ENCODE data around the gene GPSM1. TPM values are rescaled to one million over a fixed set of nuclear protein-coding genes. Genes with fewer than 3 reads are reported as not detected.
A peak's percentile ranks its signal among the peaks of the same experiment; 100 is the strongest.

The GPSM1 gene
- total RNA-seq, 1 donor from 2014 or later: 59.4 TPM

DNA sequence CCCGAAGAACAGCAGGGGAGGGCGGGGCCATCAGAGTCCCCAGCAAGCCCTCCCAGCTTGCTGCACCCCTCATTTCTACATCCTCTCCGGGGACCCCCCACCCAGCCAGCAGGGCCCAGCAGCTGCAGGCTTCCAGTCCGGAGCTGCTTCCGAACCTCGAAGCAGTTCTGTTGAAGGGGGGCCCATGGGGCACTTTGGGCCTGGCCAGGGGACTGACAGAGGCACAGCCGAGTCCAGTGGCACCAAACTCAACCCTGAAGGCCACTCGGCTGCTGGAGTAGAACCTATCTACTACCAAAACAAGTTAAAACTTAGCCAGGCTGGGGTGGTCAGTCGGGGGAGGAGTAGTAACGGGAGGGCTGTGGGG is 15.3 kb upstream of the GPSM1 start:
- Histone ChIP-seq H3K27me3 (ENCODE audit: insufficient read depth, low read length) (no peaks in the 10 kb centered on the region), H3K79me2 (ENCODE audit: insufficient read depth, low read length) (no peaks in the 10 kb centered on the region), H3K27ac (ENCODE audit: low read depth, low read length) (no peak overlapping the region), H3K36me3 (ENCODE audit: insufficient read depth, low read length) (no peaks in the 10 kb centered on the region), H3K4me2 (ENCODE audit: low read length) (no peak overlapping the region), H3K9me3 (ENCODE audit: insufficient read depth, low read depth, low read length) (peaks cover 17% of the 10 kb centered on the region), H3K4me1 (ENCODE audit: insufficient read depth, low read length) (no peaks in the 10 kb centered on the region), H3K4me3 (ENCODE audit: insufficient read depth, low read depth, low read length) (no peak overlapping the region), H4K20me1 (ENCODE audit: insufficient read depth, low read length) (peaks cover 9% of the 10 kb centered on the region), H3K9ac (ENCODE audit: low read length) (no peak overlapping the region), H2AFZ (ENCODE audit: low read depth, low read length) (no peak overlapping the region)
- Mint-ChIP-seq H3K27me3 (ENCODE audit: low read depth, unreplicated experiment) (no peaks in the 10 kb centered on the region), H3K9me3 (ENCODE audit: unreplicated experiment) (peaks cover 15% of the 10 kb centered on the region), H3K4me1 (ENCODE audit: low read depth, unreplicated experiment) (no peaks in the 10 kb centered on the region), H3K36me3 (ENCODE audit: low read depth, unreplicated experiment) (peaks cover 7% of the 10 kb centered on the region), H3K4me3 (ENCODE audit: unreplicated experiment) (no peak overlapping the region), H3K27ac (ENCODE audit: unreplicated experiment) (no peak overlapping the region)
- DNase-seq (ENCODE audit: low read depth) (no peak), FAIRE-seq (no peak)
- no peak for TF ChIP-seq EZH2 (IDR thresholded peaks at IDR 0.05; ENCODE audit: insufficient read depth, low read length)

GRCh38 chr9:136312436-136312835 is 14.9 kb upstream of the GPSM1 start:
- Histone ChIP-seq H3K4me1 (ENCODE audit: insufficient read depth, low read length) (no peaks in the 10 kb centered on the region), H3K79me2 (ENCODE audit: insufficient read depth, low read length) (no peaks in the 10 kb centered on the region), H3K27me3 (ENCODE audit: insufficient read depth, low read length) (no peaks in the 10 kb centered on the region), H3K4me2 (ENCODE audit: low read length) (no peak overlapping the region), H3K9me3 (ENCODE audit: insufficient read depth, low read depth, low read length) (peaks cover 17% of the 10 kb centered on the region), H3K9ac (ENCODE audit: low read length) (no peak overlapping the region), H2AFZ (ENCODE audit: low read depth, low read length) (no peak overlapping the region), H3K4me3 (ENCODE audit: insufficient read depth, low read depth, low read length) (no peak overlapping the region), H4K20me1 (ENCODE audit: insufficient read depth, low read length) (peaks cover 5% of the 10 kb centered on the region), H3K27ac (ENCODE audit: low read depth, low read length) (no peak overlapping the region), H3K36me3 (ENCODE audit: insufficient read depth, low read length) (no peaks in the 10 kb centered on the region)
- Mint-ChIP-seq H3K27ac (ENCODE audit: unreplicated experiment) (no peak overlapping the region), H3K9me3 (ENCODE audit: unreplicated experiment) (peaks cover 15% of the 10 kb centered on the region), H3K27me3 (ENCODE audit: low read depth, unreplicated experiment) (no peaks in the 10 kb centered on the region), H3K4me3 (ENCODE audit: unreplicated experiment) (no peak overlapping the region), H3K36me3 (ENCODE audit: low read depth, unreplicated experiment) (peaks cover 7% of the 10 kb centered on the region), H3K4me1 (ENCODE audit: low read depth, unreplicated experiment) (no peaks in the 10 kb centered on the region)
- FAIRE-seq (no peak), DNase-seq (ENCODE audit: low read depth) (no peak)
- TF ChIP-seq EZH2 (IDR thresholded peaks at IDR 0.05; ENCODE audit: insufficient read depth, low read length) (no peak), CTCF (IDR thresholded peaks at IDR 0.05; ENCODE audit: insufficient read depth, low read depth, low read length) (peak; percentile 41)

- no peak overlapping the region for H3K4me3 Mint-ChIP-seq (ENCODE audit: unreplicated experiment)
- Histone ChIP-seq H4K20me1 (ENCODE audit: insufficient read depth, low read length) (peaks cover under 1% of the 10 kb centered on the region), H3K9ac (ENCODE audit: low read length) (no peak overlapping the region), H2AFZ (ENCODE audit: low read depth, low read length) (no peak overlapping the region), H3K4me2 (ENCODE audit: low read length) (no peak overlapping the region), H3K27me3 (ENCODE audit: insufficient read depth, low read length) (no peaks in the 10 kb centered on the region), H3K4me3 (ENCODE audit: insufficient read depth, low read depth, low read length) (no peak overlapping the region), H3K79me2 (ENCODE audit: insufficient read depth, low read length) (no peaks in the 10 kb centered on the region), H3K27ac (ENCODE audit: low read depth, low read length) (no peak overlapping the region), H3K4me1 (ENCODE audit: insufficient read depth, low read length) (no peaks in the 10 kb centered on the region), H3K36me3 (ENCODE audit: insufficient read depth, low read length) (no peaks in the 10 kb centered on the region), H3K9me3 (ENCODE audit: insufficient read depth, low read depth, low read length) (peaks cover 17% of the 10 kb centered on the region)
- FAIRE-seq (no peak), DNase-seq (ENCODE audit: low read depth) (no peak)
- H3K9me3 Mint-ChIP-seq (ENCODE audit: unreplicated experiment): peaks cover 15% of the 10 kb centered on the region
- H3K27me3 Mint-ChIP-seq (ENCODE audit: low read depth, unreplicated experiment): no peaks in the 10 kb centered on the region
- H3K27ac Mint-ChIP-seq (ENCODE audit: unreplicated experiment): no peak overlapping the region
- peaks cover 7% of the 10 kb centered on the region for H3K36me3 Mint-ChIP-seq (ENCODE audit: low read depth, unreplicated experiment)
- no peaks in the 10 kb centered on the region for H3K4me1 Mint-ChIP-seq (ENCODE audit: low read depth, unreplicated experiment)
- TF ChIP-seq CTCF (IDR thresholded peaks at IDR 0.05; ENCODE audit: insufficient read depth, low read depth, low read length) (no peak), EZH2 (IDR thresholded peaks at IDR 0.05; ENCODE audit: insufficient read depth, low read length) (no peak)
Observed at GRCh38 chr9:136313111-136314055, 14.0 kb upstream of the GPSM1 start.
